ENCODE data around the gene ST6GAL2. TPM values are rescaled to one million over a fixed set of nuclear protein-coding genes. Genes with fewer than 3 reads are reported as not detected.

The ST6GAL2 gene
- total and polyA plus RNA-seq, 4 donors: 1.0 to 3.6 (median 2.3) TPM

DNA sequence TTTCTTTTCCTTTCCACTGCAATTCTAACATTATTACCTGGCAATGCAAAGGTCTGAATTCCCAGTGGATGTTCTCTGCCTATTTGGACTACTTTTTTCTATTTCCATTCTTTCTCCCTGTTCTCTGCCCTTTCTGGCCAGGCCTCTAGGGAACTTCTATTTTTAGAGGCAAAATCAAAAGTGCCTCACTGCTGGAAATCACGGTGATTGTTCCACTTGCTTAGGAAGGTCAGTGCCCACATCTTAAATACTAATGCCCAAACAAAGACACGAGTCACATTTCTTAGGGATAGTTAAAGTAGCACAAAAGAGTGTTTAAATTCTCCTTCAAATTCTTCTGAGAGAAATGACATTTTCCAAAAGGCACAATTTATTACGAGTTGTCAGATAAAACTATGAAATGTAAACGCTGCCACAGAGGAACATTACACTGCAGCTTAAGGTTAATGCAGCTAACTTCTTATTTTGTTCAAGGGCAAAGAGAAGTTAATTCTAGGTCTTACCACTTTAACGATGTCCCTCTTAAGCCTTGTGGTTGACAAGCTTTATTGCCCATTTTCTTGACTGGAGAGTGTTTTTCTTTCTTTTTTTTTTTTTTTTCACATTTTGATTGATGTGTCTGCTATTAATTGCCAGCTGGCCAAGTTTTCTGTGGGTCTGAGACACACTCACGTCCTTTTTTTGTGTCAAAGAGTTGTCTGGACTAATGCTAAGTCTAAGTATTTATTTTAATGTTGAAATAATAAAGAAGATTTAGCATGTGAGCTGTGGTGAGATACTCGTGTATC is 34.7 kb downstream of the ST6GAL2 start:
- H3K9ac ChIP-seq (ENCODE audit: low read depth in 1 of 2, low read length in 2 of 2): no peak overlapping the region
- H3K36me3 ChIP-seq (ENCODE audit: control insufficient read depth in 4 of 4, insufficient read depth in 3 of 4, low read depth in 1 of 4, low read length in 3 of 4): no peaks in the 10 kb centered on the region
- H3K9me3 ChIP-seq (ENCODE audit: control insufficient read depth in 4 of 4, low read length in 3 of 4): no peaks in the 10 kb centered on the region
- no peak for DNase-seq (ENCODE audit: low spot score)
- no peak for TF ChIP-seq ZBTB33 (IDR thresholded peaks at IDR 0.05)
- TF ChIP-seq REST (IDR thresholded peaks at IDR 0.05): no peak
- TF ChIP-seq JUND (IDR thresholded peaks at IDR 0.05): no peak
- no peak for TF ChIP-seq RXRA (IDR thresholded peaks at IDR 0.05)
- TF ChIP-seq, protein P1, sequence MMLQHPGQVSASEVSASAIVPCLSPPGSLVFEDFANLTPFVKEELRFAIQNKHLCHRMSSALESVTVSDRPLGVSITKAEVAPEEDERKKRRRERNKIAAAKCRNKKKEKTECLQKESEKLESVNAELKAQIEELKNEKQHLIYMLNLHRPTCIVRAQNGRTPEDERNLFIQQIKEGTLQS (IDR thresholded peaks at IDR 0.05): no peak
- no peaks in the 10 kb centered on the region for H3K4me1 ChIP-seq (ENCODE audit: control insufficient read depth in 4 of 4, insufficient read depth in 4 of 4, low read length in 3 of 4)
- H3K27ac ChIP-seq (ENCODE audit: low read depth in 1 of 2, low read length in 2 of 2): no peak overlapping the region
- H3K4me3 ChIP-seq (ENCODE audit: low read depth in 1 of 3, low read length in 3 of 3): no peak overlapping the region
- H3K27me3 ChIP-seq (ENCODE audit: control insufficient read depth in 4 of 4, insufficient read depth in 4 of 4, low read length in 3 of 4): no peaks in the 10 kb centered on the region
- WGBS: 45% methylated on average over 7 of the region's 7 CpGs

DNA sequence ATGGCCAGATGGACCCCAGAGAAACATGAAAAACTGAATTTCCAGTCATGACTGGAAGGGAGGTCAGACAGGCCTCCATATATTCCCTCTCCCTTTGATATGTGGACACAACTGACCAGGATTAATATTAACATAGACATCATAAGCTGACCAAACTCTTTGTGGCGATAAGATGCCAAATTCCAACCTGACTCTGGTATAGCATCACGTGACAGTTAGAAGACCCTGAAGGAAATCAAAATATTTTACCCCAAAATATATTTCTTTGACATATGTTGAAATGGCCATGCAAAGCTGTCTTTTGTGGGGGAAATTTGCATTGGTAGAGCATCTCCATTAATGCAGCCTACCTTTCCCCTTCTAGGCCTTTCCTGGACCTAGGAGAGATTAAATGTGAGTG is 36.7 kb downstream of the ST6GAL2 start:
- H3K4me3 ChIP-seq (ENCODE audit: low read depth in 1 of 3, low read length in 3 of 3): no peak overlapping the region
- H3K9me3 ChIP-seq (ENCODE audit: control insufficient read depth in 4 of 4, low read length in 3 of 4): no peaks in the 10 kb centered on the region
- WGBS: 83% methylated on average over 2 of the region's 2 CpGs
- no peak overlapping the region for H3K27ac ChIP-seq (ENCODE audit: low read depth in 1 of 2, low read length in 2 of 2)
- H3K36me3 ChIP-seq (ENCODE audit: control insufficient read depth in 4 of 4, insufficient read depth in 3 of 4, low read depth in 1 of 4, low read length in 3 of 4): no peaks in the 10 kb centered on the region
- no peak for TF ChIP-seq HNF4G (IDR thresholded peaks at IDR 0.05)
- TF ChIP-seq, protein P1 (IDR thresholded peaks at IDR 0.05): no peak
- TF ChIP-seq REST (IDR thresholded peaks at IDR 0.05): no peak
- TF ChIP-seq EGR1 (IDR thresholded peaks at IDR 0.05; ENCODE audit: low read depth in 2 of 2): no peak
- TF ChIP-seq CTCF (IDR thresholded peaks at IDR 0.05; ENCODE audit: low read depth, low read length, missing input control): no peak
- TF ChIP-seq RXRA (IDR thresholded peaks at IDR 0.05): no peak
- TF ChIP-seq TAF1 (conservative IDR thresholded peaks at IDR 0.05): no peak
- TF ChIP-seq YY1 (IDR thresholded peaks at IDR 0.05): no peak
- TF ChIP-seq HNF4A (conservative IDR thresholded peaks at IDR 0.05): no peak
- TF ChIP-seq ZBTB33 (IDR thresholded peaks at IDR 0.05): no peak
- no peaks in the 10 kb centered on the region for H3K4me1 ChIP-seq (ENCODE audit: control insufficient read depth in 4 of 4, insufficient read depth in 4 of 4, low read length in 3 of 4)
- no peaks in the 10 kb centered on the region for H3K27me3 ChIP-seq (ENCODE audit: control insufficient read depth in 4 of 4, insufficient read depth in 4 of 4, low read length in 3 of 4)
- H3K9ac ChIP-seq (ENCODE audit: low read depth in 1 of 2, low read length in 2 of 2): no peak overlapping the region
- DNase-seq (ENCODE audit: low spot score): no peak

All from liver (tissue), 9 donors.